ENCODE data around the gene CX3CR1.

- TF ChIP-seq CTCF (conservative IDR thresholded peaks at IDR 0.05 in 1 of 2, IDR thresholded peaks at IDR 0.05 in 1 of 2; ENCODE audit: extremely low read depth in 1 of 2, insufficient read depth in 1 of 2, low read depth in 1 of 2, low read length in 2 of 2) (no peak), EZH2 (IDR thresholded peaks at IDR 0.05; ENCODE audit: borderline replicate concordance, low read length) (no peak)
These were observed 16.6 kb upstream of the CX3CR1 start for GRCh38 chr3:39296197-39297077.
